Neuron (in vitro differentiated cells): Measurements from ENCODE around the gene CABLES2.

Source experiments
- H2AFZ ChIP-seq: one replicate; pipeline ENCODE4 v1.6.1; 2013; ENCODE audit warnings: low read depth, mild to moderate bottlenecking, inconsistent platforms, low read length, moderate library complexity
- H3K27me3 ChIP-seq: one replicate; pipeline ENCODE4 v1.6.1; 2013; ENCODE audit warnings: low read length; ENCODE audit not compliant: insufficient read depth
- H3K36me3 ChIP-seq: one replicate; pipeline ENCODE4 v1.6.1; 2013; ENCODE audit warnings: low read length; ENCODE audit not compliant: insufficient read depth
- H3K4me1 ChIP-seq: one replicate; pipeline ENCODE4 v1.6.1; 2013; ENCODE audit warnings: low read length; ENCODE audit not compliant: insufficient read depth
- H3K4me3 ChIP-seq: 2 replicates; pipeline ENCODE4 v1.5.1; 2013; ENCODE audit warnings: mild to moderate bottlenecking, low read length, moderate library complexity
- H3K9me3 ChIP-seq: one replicate; pipeline ENCODE4 v1.6.1; 2013; ENCODE audit warnings: low read length

CABLES2 gene

DNA sequence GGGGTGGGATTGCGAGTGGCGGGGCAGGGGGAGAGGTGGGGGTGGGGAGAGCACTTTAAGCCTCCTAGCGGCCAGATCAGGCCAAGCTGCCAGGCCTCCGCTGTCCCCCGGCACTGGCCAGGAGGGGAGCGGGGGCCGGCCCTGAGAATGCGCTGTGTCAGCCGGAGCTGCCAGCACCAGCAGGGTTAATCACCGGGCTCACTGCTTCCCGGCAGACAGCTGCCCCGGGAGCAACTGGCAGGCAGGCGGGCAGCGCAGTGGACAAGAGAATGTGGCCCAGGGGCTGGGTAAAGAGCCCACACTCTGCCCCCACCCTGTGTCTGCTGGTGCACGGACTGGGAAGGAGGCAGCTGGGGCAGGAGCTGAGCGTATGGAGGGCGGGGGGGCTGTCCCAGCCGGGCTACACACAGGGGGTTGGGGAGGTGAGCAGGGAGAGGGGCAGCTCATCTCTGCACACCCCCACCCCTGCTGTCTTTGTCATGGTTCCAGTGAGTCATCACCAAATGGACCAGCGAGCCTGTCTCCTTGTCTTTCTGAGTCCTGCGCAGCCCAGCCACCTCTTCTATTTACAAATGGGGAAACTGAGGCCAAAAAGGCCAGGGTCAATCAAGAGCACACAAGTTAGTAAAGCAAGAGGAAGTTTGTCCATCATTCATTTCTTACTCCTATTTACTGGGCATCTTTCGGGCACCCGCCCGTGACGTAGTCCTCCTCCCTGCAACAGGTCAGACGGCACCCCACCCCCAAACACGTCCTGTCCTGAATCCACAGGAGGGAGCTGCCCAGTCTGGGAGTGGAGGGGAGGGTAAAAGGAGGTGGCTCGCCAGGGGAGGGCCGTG, 37.9 kb downstream of the CABLES2 start:
- peak overlapping the region; percentile 90 for H2AFZ ChIP-seq
- H3K4me3 ChIP-seq = peak overlapping the region; percentile 60
- peaks cover 50% of the 10 kb centered on the region for H3K4me1 ChIP-seq
- peaks cover 5% of the 10 kb centered on the region for H3K9me3 ChIP-seq
- no peaks in the 10 kb centered on the region for H3K27me3 ChIP-seq
- H3K36me3 ChIP-seq = no peaks in the 10 kb centered on the region

DNA sequence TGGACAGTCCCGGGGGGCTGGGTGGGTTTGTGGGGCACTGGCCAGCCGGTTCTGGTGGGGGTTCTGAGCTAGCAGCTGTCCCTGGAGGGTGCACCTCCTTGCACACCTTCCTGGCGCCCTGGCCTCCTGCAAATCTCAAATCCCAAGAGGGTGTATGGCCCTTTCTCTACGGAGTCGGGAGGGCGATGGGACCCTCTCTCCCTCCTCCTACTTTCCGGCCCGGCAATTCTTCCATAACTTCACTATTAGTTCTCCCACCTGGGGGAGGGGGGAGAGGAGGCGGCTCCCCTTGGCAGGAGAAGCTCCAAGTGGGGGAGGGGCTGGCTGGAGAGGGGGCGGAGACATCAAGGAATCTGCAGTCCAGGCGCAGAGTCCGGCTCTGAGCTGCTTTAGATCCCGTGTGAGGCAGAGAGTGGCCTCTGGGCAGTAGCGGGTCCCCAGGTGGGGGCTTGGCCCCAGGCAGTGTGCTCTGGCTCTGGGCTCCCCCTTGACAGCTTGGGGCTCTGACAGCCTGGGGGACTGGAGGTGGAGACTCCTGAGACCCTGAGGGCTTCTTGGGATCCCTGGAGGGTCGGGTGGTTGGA, 38.6 kb downstream of the CABLES2 start:
- Histone ChIP-seq H3K36me3 (no peaks in the 10 kb centered on the region), H3K27me3 (no peaks in the 10 kb centered on the region), H3K4me3 (peak overlapping the region; percentile 60), H2AFZ (peak overlapping the region; percentile 90), H3K9me3 (no peaks in the 10 kb centered on the region), H3K4me1 (peaks cover 58% of the 10 kb centered on the region)

DNA sequence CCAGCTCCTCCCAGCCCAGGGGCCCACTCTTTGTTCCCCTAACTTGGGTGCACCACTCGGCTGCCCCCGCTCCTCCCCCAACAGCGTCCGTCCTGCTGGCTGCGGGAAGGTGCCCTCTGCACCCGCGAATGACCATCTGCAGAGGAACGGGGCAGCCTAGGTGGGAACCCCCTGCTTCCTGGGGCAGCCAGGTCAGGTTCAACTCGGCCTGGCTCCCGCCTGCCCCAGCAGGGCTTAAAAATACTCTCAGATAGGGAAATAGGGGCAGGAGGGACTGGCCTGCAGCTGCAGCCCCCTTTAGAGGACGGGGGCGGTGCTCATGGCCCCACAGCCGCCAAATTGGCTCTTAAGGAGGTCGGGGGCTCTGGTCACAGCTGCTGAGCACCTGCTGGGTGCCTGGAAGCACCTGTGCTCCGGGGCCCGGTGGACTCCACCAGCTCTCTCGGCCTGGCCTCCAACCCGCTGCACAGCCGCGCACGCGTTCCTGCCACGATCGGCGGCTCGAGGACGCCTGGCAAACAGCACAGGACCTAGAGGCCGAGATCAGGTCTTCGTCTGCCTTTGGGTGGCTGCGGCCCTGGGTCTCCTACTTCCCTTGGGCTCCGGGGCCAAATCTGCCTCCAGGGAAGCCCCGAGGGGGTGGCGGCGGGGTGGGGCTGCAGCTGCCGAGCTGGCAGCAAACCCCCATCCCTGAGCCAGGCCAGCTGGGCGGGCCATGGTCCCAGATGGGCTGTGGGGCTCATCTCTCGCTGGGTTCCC, 39.3 kb downstream of the CABLES2 start:
- no peaks in the 10 kb centered on the region for H3K27me3 ChIP-seq
- no peaks in the 10 kb centered on the region for H3K9me3 ChIP-seq
- no peaks in the 10 kb centered on the region for H3K36me3 ChIP-seq
- peak overlapping the region; percentile 90 for H2AFZ ChIP-seq
- H3K4me3 ChIP-seq = peak overlapping the region; percentile 60
- H3K4me1 ChIP-seq = peaks cover 63% of the 10 kb centered on the region

DNA sequence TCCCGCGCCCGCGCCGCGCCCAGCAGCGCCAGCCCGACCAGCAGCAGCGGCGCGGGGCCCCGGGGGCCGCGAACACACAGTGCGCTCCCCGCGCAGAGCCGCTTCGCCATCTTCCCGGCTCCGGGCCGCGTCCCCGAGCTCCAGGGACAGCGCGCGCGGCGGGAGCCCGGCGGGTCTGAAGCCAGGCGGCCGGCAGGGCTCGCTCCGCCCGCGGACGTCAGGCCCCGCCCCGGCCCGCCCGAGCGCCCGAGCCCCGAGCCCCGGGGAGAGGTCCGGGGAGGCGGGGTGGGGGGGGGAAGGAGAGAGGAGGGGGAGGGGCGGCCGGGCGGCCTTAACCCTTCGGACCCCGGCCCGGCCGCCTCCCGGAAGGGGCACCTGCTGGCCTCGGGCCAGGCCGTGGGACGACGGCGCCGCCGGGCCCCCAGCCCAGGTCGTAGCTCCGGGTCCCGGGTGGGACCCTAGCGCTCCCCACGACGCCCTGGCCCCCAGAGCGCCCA, 39.9 kb downstream of the CABLES2 start, which contains the start of gene LAMA5:
Gene LAMA5, minus strand, starts transcription at position 177 of the 497 bp plus-strand sequence. Its CDS starts 67 bp downstream, at position 110.
- Histone ChIP-seq H3K27me3 (no peaks in the 10 kb centered on the region), H3K4me1 (peaks cover 63% of the 10 kb centered on the region)

DNA sequence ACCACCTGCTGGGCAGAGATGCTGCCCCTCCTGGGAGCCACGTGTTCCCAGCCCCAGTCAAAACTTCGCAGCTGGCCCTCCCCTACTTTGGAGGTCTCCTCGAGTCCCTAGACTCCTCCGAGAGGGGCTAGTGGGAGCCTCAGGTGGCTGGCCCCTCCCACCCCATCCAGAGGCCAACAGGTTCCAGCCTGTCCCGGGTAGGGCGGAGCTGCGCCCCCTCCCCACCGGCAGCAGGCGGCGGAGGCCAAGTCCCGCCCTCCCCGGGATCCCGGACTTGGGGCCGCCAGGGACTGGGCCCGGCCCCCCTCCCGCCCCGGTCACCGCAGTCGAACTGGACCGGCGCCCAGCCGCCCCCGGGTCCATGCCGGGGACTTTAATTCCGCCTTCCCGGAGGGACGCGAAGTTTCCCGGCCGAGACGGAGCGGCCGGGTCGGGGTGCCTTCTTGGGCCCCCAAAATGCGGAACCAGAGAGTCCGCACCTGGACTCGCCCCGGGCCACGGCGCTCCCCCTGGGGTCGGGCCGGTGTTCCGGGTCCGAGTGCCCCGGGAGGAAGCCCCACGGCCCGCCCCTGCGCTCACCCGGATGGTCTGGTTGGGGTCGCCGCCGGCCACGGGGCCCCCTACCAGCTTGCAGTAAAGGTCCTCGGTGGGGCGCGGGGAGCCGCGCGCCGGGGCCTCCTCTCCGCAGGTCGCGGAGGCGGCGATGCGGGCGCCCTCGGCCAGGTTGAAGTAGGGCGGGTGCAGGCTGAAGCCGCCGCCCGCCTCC, 40.5 kb downstream of the CABLES2 start:
- Histone ChIP-seq H3K4me3 (peak overlapping the region; percentile 72), H3K27me3 (no peaks in the 10 kb centered on the region), H2AFZ (peak overlapping the region; percentile 46), H3K4me1 (peaks cover 63% of the 10 kb centered on the region), H3K9me3 (no peaks in the 10 kb centered on the region), H3K36me3 (no peaks in the 10 kb centered on the region)

More for the DNA sequence above, 39.9 kb downstream of the CABLES2 start, which contains the start of gene LAMA5:
- Histone ChIP-seq H3K36me3 (no peaks in the 10 kb centered on the region), H3K9me3 (no peaks in the 10 kb centered on the region), H2AFZ (peak within 1 kb of the TSS; percentile 90), H3K4me3 (peak within 1 kb of the TSS; percentile 72)

DNA sequence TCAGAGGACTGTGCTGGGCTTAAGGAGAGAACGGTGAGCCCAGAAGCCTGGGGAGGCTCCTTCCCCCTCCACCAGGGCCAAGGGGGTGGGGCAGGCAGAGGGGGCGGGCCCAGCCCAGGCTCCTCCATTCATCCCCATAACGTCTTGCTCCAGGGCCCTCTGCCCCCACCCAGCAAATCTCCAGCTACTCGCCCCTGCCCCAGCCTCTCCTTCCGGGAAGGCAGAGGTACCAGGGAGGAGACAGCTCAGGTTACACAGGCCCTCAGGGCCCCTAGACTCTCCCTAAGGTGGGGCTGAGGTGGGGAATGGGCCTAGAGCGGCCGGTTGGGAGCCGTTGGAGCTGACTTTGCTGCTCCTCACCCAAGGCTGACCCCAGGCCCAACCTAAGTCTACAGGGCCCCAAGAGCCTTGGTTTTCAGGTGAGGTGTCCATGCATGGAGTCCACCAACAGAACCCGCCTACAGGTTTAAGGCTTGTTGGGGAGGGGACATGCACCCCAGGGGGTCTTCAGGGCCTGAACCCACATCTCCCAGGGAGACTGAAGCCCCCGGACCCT, 41.2 kb downstream of the CABLES2 start:
- Histone ChIP-seq H3K4me1 (peaks cover 65% of the 10 kb centered on the region), H3K36me3 (no peaks in the 10 kb centered on the region), H3K9me3 (no peaks in the 10 kb centered on the region), H3K27me3 (no peaks in the 10 kb centered on the region), H2AFZ (no peak overlapping the region), H3K4me3 (peak overlapping the region; percentile 72)

DNA sequence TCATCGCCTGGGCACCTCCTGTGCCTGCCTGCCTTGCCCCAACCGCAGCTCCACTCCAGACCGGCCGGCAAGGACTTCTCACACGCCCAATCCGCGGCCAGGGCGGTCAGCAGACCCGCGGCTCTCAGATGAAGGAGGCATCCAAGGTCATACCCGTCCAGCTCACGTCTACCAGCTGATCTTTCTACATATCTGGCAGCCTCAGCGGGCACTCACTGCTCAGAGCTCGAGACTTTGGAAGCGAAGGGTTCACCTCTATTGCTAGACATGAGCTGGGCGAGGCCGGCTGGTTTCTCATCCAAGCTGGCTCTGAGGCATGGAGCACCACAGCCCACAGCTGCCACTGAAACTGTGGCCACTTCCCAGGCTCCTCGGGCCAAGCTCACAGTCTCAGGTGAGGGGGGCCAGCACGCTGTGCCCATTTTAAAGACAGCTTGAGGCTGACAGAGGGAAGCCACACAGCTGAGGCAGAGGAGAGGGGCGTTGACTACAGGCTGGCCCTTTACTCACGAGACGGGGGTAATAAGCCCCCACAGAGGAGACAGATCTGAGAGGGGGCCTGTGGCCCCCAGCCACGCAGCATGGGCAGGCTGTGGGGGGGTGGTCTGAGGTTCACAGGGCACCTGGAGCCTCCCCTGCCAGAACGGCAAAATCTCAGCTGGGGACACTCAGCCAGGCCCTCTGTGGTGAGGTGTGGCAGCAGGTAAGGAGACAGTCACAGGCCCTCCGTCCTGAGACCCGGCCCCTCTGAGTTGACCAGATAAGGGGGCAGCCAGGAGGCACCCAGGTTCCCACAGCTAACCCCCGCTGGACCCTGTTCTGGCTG, 42.0 kb downstream of the CABLES2 start:
- H3K4me3 ChIP-seq = no peak overlapping the region
- no peak overlapping the region for H2AFZ ChIP-seq
- no peaks in the 10 kb centered on the region for H3K27me3 ChIP-seq
- peaks cover 57% of the 10 kb centered on the region for H3K4me1 ChIP-seq
- H3K9me3 ChIP-seq = no peaks in the 10 kb centered on the region
- no peaks in the 10 kb centered on the region for H3K36me3 ChIP-seq

DNA sequence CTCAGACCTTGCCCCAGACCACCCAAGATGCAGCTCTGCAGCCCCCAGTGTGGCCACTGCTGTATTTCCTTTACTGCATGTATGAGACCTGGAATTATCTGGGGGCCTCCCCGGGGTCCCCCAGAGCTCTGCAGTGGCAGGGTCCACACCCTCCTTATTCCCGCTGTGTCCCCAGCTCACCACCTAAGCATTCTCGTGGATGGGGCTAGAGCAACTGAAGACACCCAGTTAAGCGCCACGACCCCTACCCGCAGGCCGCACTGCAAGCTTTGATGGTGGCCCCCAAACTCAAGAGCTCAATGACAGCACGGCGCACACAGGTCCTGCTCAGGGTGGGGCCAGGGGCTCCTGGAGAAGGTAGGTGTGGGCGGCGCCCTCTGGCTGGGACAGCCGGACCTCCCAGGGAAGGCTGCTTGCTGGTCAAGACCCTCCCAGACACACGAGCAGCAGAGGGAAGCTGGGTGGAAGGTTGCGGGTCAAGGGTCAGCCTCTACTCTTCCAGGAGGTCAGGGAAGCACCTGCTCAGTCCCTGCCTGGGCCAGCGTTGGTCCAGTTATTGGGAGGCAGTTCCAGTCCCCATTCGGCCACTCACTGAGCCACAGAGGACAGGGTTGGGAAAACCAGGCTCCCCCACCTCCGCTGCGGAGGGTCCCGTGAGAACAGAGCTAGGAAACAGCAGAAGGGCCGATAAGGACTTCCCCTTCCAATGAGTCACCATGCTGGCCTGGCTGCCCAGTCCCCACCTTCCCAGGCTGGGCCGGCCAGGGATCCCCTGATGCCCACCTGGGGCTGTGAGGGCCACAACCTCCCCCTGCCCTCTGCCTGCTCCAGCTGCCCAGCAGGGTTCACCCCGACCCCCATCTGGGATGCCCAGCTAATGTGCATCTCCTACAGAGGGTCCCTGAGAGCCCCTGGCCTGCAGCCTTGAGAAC, 42.9 kb downstream of the CABLES2 start:
- Histone ChIP-seq H2AFZ (no peak overlapping the region), H3K4me3 (no peak overlapping the region), H3K27me3 (no peaks in the 10 kb centered on the region), H3K4me1 (peaks cover 48% of the 10 kb centered on the region), H3K9me3 (no peaks in the 10 kb centered on the region), H3K36me3 (no peaks in the 10 kb centered on the region)

DNA sequence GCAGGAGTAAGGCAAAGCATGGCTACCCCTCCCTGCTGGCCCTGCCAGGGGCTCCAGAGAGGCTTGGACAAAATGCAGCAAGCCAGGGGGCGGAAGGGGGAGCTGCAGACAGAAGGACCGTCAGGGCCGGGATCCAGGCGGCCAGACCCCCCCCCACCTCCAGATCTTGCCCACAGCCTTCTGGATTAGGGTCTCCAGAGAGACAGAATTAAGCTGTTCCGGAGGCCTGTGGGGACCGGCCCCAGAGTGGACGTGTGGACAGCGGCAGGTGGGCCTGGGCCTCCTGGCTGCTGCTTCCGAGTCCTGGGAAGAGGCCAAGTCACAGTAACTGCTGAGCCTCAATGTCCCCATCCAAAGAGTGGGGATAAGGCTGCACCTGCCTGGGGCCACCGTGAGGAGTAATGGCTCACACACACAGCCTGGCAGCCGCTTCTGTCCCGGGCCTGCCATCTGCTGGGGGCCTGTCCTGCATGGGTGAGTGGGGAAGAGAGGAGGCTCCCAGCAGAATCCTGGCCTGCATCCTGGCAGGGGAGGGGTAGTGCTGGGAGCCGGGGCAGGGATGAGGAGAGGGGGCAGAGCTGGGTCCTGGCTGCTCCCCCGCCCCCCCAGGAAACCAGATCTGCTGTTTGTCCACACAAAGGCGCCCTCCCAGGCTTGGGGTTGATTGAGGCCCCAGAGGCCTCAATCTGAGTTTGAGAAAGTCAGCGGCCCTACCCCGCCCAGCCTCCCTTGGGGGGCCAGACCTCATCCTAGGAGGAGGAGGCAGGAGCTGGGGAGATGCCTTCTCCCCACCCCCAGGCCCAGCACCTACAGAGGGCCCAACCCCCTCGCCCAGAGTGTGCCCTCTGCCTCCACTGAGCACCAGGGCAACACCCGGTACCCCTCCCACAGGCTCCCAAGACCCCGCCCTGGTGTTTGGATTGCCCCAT, 43.8 kb downstream of the CABLES2 start:
- Histone ChIP-seq H2AFZ (no peak overlapping the region), H3K36me3 (no peaks in the 10 kb centered on the region), H3K4me1 (peaks cover 40% of the 10 kb centered on the region), H3K4me3 (no peak overlapping the region), H3K27me3 (no peaks in the 10 kb centered on the region), H3K9me3 (no peaks in the 10 kb centered on the region)

DNA sequence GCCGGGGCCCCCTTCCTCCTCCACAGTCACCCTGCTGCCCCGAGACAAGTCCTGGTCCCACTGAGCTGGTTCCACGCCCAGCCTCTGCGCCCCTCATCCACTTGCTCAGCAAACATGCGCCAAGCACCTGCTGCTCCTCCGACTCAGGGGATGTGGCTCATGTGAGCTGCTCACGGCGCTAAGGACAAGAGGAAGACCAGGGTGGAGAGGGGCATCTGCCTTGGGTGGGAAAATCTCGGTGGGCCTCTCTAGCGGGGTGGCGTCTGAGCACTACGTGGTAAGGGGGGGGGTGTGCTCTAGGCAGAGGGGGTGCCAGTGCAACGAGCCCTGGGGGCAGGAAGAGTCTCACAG, 44.5 kb downstream of the CABLES2 start:
- Histone ChIP-seq H3K27me3 (no peaks in the 10 kb centered on the region), H2AFZ (no peak overlapping the region), H3K36me3 (no peaks in the 10 kb centered on the region), H3K4me1 (peaks cover 36% of the 10 kb centered on the region), H3K9me3 (no peaks in the 10 kb centered on the region), H3K4me3 (no peak overlapping the region)
